Fibroblast of skin of scalp (primary cell): ENCODE data around the gene TTLL5.

Experiments
- DNase-seq: peaks from one replicate; pipeline ENCODE4 v3.0.0-alpha.2; 2013

Gene TTLL5

GRCh38 chr14:75871181-75871880 lies 210.3 kb downstream of the TTLL5 start:
- no peak for DNase-seq

DNA sequence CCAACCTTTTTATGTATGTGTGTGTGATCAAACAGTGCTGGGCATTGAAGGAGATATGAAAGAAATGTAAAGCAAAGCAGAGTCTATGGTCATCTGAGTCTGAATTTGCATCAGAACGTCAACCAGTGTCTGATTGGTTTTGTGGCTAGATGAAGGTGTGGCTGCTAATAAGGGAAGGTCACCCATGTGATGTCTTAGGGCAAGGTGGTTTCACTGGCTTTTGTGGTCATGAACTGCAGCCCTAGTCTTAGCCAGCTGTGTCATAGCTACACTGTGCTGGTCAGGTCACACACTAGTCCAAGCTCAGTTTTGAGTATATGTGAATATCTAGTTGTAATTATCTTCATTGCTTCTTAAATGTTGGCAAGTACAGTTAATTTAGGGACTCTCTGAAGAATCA lies 214.9 kb downstream of the TTLL5 start:
- no peak for DNase-seq

GRCh38 chr14:75876530-75876929 lies 215.5 kb downstream of the TTLL5 start:
- DNase-seq, result no peak

- DNase-seq, result peak; percentile 94
Observed at GRCh38 chr14:75877292-75877691, 216.2 kb downstream of the TTLL5 start.

GRCh38 chr14:75877884-75878283 lies 216.8 kb downstream of the TTLL5 start:
- no peak for DNase-seq

DNA sequence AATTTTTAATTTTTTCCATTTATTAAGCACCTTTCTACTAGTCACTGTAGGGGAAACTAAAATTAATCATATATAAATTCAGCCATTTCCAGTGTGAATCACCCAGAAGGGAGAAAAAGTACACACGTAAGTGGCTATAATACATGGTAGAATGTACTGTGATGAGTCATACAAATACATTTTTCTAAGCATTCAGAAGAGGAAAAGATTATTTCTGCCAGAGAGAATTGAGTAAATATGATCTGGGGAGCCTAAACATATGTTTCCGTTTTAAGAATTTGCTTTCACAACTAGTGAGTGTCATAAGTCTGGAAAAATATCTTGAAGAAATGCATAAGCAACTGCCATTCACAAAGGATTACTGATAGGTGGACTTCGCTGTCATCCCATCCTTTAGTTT lies 218.0 kb downstream of the TTLL5 start:
- DNase-seq, result peak; percentile 95

GRCh38 chr14:75880512-75880911 lies 219.5 kb downstream of the TTLL5 start:
- no peak for DNase-seq

- DNase-seq, result peak; percentile 51
Observed at GRCh38 chr14:75881994-75882393, 220.9 kb downstream of the TTLL5 start.

GRCh38 chr14:75884198-75884611 lies 223.2 kb downstream of the TTLL5 start:
- peak; percentile 95 for DNase-seq

- DNase-seq, result peak; percentile 77
Observed at GRCh38 chr14:75885829-75886228, 224.8 kb downstream of the TTLL5 start.

DNA sequence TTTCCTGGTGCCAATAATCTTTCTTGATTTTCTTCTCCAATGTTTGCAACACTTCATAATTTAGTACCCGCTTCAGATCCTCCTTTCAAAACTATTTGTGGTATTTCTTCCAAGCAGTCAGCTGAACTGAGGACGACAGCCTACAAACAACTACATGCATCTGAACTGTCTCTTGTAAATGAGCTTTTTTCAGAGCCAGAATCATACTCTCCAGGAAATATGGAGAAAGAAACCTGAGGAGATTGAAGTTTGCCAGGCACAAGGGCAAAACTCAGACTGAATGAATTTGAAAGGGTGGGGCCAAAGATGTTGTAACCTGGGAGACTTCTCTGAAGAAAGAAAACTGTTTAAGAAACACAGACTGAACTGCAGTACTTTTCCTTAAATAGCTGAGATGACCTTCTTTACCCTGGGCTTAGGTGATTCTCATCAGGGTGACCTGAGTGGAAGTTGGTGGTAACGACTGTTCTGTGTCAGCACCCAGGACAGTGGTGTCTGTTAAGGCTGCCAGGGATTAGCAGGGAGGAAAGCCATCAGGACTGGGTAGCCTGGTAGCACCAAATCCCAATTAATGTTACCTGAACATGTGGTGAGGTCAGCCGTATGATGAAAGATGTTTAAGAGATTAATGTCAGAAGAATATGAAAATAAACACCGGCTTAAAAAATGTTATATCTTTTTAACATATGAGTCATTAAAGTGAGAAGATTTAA lies 225.7 kb downstream of the TTLL5 start:
- peak; percentile 48 for DNase-seq

- DNase-seq, result no peak
Observed at GRCh38 chr14:75888945-75889344, 227.9 kb downstream of the TTLL5 start.

DNA sequence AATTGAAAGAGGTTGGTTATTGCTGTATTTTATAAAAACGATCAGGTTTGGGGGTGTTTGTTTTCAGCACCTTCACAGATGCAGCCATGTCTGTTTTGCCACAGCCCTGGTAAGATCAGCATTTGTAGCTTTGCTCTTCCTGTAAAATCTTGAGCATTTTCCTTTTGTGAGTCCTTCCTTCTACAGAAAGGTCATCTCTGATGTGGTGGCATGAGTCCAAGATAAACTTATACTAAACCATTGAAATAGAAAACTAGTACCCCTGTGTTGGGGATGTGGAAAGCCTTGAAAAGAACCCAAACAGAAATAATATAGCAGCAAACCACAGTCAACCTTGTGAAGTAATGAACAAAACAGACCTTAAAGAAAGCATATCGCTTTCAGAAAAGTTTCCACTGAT lies 235.3 kb downstream of the TTLL5 start:
- DNase-seq, result no peak

DNA sequence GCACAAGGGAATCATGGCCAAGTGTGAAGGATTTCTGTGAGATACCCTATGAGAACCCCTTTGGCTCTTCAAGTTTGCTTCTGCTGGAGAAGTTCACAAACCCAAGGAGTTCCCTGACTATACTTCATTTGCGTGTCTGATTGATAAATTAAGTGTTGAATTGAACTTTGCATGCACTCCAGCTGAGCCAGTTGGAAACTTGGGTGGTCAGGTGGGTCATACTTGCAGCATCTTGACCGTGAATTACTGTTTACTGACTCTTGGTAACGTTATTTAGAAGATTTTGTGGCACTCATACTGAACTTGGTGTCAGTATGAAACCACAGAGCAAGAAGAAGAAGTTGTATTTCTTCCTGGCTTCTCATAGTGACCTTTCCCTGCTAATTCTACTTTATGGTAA lies 243.3 kb downstream of the TTLL5 start:
- no peak for DNase-seq

DNA sequence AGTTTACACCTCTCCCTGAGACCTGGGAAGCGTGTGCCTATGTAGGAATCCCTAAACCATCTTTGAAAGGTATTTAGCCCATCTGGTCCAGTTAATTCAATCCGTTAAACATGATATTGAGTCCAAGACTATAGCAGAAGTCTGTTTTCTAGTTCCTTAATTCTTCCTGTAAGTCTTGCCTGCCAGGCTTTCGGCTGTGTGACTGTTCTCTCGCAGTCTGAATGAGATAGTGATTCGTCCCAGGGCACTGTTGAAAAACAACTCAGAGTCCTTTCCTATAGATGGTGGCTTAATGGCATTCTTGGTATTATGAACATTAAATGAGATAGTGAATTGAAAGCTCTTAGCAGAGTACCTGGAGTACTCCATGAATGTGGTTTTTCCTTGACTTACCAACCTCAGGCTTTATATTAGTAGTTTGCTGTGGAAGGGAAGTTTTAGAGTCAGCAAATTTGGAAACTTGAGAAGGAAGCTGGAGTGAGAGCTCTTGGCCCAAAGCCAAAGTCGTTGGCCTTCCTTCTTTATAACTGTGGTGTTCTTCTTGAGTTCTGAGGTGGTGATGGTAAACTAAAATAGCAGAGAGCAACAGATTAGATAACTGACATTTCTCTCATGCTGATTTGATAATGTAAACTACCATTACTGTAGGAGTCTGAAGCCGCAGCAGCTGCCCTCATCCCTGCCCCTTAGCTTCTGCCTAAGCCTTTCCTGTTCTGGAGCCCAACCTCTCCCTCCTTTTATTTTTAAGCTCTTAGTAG lies 244.3 kb downstream of the TTLL5 start:
- peak; percentile 43 for DNase-seq

- DNase-seq, result no peak
Observed at GRCh38 chr14:75906228-75906627, 245.2 kb downstream of the TTLL5 start.

DNA sequence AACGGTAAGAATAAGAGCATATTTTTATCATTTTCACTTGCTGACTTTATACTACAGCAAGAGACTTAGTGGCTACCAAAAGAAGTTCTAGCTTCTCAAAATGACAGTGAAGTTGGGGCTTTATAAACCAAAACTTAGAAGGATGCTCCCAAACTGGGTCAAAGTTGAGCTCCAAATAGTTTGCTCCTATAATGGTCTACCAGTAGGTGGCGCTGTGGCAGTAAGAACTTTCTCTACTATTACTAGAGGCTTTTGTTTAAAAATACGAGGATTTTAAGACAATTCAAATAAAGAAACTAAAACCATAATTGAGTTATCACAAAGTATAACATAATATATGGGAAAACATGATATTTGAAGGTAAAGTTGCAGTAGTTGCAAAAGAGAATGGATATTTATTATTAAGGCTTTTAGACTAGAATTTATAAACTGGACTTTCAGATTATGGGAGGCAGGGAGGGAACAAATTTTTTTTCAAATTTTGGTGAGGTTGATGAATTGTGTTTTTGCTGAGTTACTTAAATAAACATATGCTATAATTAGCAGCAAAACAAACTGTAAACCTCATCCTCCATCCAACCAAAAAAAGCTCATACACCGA lies 245.7 kb downstream of the TTLL5 start:
- peak; percentile 68 for DNase-seq

- no peak for DNase-seq
Observed at GRCh38 chr14:75907756-75908359, 246.8 kb downstream of the TTLL5 start.

DNA sequence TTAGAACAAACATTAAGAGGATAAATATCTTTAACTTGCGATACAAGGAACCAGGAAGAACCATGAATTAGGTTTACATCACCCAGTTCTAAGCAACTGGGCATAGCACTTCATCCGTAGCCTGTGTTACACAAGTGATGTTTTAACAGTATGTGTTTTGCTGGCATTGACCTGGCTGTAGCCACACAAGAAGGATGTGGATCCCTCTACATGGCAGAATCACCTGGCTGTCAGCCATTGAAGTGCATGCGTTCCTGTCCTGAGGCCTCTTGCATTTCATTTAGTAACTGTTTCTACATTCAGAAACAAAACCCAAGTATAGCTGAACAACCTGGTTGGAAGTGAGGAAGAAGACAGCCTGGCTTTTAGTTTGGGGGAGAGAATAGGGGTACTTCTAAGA lies 248.6 kb downstream of the TTLL5 start:
- DNase-seq, result no peak

DNA sequence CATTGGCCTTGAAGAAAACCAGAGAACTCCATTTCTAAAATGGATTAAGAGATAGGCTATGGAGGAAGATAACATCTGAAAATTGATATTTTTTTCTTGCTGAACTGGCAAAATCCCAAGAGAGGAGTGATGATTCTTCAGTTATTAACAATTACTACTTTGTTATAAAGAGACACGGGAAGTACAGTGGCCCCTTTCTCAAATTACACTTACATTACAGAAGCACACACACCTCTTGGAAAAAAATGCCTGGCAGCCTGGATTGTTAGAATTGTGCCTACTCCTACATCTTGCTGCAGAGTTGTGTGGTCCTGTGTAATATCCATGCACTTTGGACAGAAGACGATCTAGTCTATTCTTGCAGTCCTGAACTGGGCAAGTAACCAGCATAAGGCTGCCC lies 249.0 kb downstream of the TTLL5 start:
- no peak for DNase-seq

- peak; percentile 5 for DNase-seq
Observed at GRCh38 chr14:75911883-75912282, 250.8 kb downstream of the TTLL5 start.

GRCh38 chr14:75913183-75913582 lies 252.1 kb downstream of the TTLL5 start:
- no peak for DNase-seq

GRCh38 chr14:75915045-75915444 lies 254.0 kb downstream of the TTLL5 start:
- DNase-seq, result no peak
